HCT116 (cell line): Measurements from ENCODE around the gene CEP72. TPM values are rescaled to one million over a fixed set of nuclear protein-coding genes. Genes with fewer than 3 reads are reported as not detected.

ENCODE experiments used
- ATF3 ChIP-seq: IDR thresholded peaks from 2 replicates; pipeline ENCODE4 v1.6.1; 2012
- ELF1 ChIP-seq: IDR thresholded peaks from 2 replicates; pipeline ENCODE4 v1.6.1; 2012; ENCODE audit warnings: low read depth, borderline replicate concordance
- EZH2 ChIP-seq: fragments of 200-600 bp; sonication (generic); IDR thresholded peaks from 2 replicates; pipeline ENCODE4 v1.6.1; 2017; ENCODE audit warnings: antibody characterized with exemption, mixed run types
- JUND ChIP-seq: IDR thresholded peaks from 2 replicates; pipeline ENCODE4 v1.6.1; 2012
- POLR2AphosphoS5 ChIP-seq: IDR thresholded peaks from 2 replicates; pipeline ENCODE4 v1.6.1; 2011; ENCODE audit warnings: mild to moderate bottlenecking, low read depth, low read length, moderate library complexity
- RAD21 ChIP-seq: IDR thresholded peaks from 2 replicates; pipeline ENCODE4 v1.6.1; 2012; ENCODE audit warnings: low read depth, mild to moderate bottlenecking
- REST ChIP-seq: IDR thresholded peaks from 2 replicates; pipeline ENCODE4 v1.6.1; 2012; ENCODE audit warnings: low read depth
- TCF7L2 ChIP-seq: IDR thresholded peaks from 2 replicates; pipeline ENCODE4 v1.7.0; 2011; ENCODE audit warnings: borderline replicate concordance, inconsistent platforms; ENCODE audit not compliant: insufficient read depth, insufficient read length; ENCODE audit errors: extremely low read depth
- ZBTB33 ChIP-seq: IDR thresholded peaks from 2 replicates; pipeline ENCODE4 v1.6.1; 2011; ENCODE audit warnings: mild to moderate bottlenecking, low read length, moderate library complexity; ENCODE audit not compliant: insufficient replicate concordance; ENCODE audit errors: extremely low read depth
- total RNA-seq: library from RNA; stranded (reverse); gene quantifications from one replicate; pipeline ENCODE4 v1.2.1, GENCODE V29; 2021; ENCODE audit not compliant: unreplicated experiment

CEP72 gene
- total RNA-seq, 1 experiment from 2014 or later: 25.6 TPM

- TF ChIP-seq REST: no peak
- TF ChIP-seq POLR2AphosphoS5: no peak
- no peak for TF ChIP-seq ELF1
- no peak for TF ChIP-seq RAD21
- no peak for TF ChIP-seq EZH2
- no peak for TF ChIP-seq JUND
- no peak for TF ChIP-seq TCF7L2
- no peak for TF ChIP-seq ATF3
- TF ChIP-seq ZBTB33: no peak
These were observed 18.6 kb upstream of the CEP72 start (continued) for GRCh38 chr5:593511-593910.
